TTC549 (cell line): ENCODE results near the gene KCNJ12.
"Not testable (repeated sequence)": the region's sequence is repeated elsewhere in the genome, so short reads cannot be mapped to it uniquely, and the experiment has no call there.

Experiments
- FAIRE-seq: peaks from 2 replicates; lab custom pipeline; 2012; peaks lifted over from hg19 to GRCh38; lab: Jason Lieb, UNC

Gene KCNJ12

GRCh38 chr17:21387616-21388015 is 11.5 kb downstream of the KCNJ12 start:
- no peak for FAIRE-seq

DNA sequence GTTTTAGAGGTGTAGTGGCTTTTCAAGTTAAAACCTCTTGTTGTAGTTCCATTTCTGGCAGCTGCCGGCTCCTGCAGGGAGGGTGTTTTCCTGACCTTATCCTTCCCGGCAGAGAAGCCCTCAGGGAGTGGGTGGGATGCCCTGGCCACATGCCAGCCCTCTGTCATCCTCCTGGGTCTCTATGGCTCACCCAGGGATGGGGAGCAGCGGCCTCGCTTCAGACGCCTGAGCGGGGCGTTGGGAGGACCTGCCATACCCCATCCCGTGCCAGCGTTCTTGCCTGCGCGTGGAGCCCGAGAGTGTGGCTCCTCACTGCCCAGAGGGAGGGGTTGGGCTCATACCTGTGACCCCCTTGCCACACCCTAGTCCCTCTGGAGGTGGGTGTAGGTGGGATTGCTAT is 11.9 kb downstream of the KCNJ12 start:
- FAIRE-seq: no peak

DNA sequence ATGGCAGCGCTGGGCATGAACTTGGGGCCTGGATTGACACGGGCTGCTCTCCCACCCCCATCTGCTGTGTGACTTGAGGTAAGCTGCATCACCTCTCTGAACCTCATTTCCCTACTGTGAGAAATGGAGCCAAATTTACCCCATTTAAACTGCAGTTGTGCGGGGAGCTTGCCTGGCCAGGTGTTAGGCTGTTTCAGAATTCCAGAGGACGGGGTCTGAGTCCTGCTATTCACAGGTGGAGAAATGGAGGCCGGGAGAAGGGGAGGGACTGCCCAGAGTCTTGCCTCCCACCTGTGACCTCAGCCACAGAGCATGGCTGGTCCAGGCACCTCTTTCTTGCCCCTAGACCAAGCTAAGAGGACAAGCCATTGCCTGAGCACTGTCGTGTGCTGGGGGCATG is 12.8 kb downstream of the KCNJ12 start:
- FAIRE-seq: no peak

DNA sequence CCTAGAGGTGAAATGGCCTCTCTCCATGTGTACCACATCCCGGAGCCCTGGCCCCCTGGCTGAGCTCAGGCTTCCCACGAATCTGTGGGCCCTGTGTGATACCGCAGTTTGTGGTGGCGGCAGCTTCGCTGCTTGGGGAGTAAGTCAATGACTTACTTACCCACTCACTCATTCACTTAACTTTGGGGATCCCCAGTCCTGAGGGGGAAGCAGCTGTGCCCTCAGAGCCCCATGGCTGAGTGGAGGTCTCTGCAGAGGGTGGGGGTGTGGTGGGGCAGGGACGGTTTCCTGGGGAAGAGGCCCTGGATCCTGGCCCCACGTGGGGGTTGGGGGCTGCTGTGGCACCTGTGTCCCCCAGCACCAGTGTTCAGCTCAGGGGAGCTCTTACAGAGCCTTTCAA is 13.2 kb downstream of the KCNJ12 start:
- FAIRE-seq: no peak

DNA sequence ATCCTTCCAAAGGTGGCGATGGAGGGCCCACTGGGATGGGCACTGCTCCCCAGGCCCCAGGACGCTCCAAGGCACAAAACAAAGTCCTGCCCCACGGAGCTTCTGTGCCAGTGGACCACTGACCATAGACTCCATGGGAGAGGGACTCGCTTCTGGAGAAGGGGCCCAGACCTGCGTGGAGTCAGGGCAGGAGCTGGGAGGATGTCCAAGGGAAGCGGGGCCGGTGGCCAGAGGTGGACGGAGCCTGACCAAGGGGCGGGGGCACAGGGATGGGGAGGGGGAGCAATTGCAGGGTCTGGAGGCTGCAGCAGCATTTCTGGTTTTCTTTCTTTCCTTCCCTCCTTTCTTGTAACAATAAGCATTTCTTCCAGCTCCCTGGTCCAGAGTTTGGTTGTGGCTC is 14.1 kb downstream of the KCNJ12 start:
- FAIRE-seq: no peak

GRCh38 chr17:21392266-21392665 is 16.1 kb downstream of the KCNJ12 start:
- FAIRE-seq: no peak

- FAIRE-seq: no peak
Measured at GRCh38 chr17:21394265-21394664, 18.1 kb downstream of the KCNJ12 start.

DNA sequence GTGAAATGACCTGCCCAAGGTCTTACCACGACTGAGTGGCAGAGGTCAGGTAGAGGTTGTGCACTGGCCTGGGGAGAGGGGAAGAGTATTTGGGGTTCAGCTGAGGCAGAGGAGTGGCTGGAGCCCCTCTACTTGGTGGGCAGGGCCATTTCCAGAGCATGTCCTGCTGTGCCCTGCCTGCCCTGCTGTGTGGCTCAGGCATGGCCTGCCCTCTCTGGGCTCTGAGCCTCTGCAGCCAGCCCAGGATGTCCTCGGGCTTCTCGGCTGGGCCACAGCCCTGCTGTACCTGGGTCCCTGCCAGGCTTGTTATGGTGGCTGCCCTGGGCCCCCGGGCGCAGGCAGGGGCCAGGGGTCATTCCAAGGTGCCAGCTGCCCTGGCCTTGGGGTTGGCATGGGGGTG is 19.6 kb downstream of the KCNJ12 start:
- FAIRE-seq: no peak

DNA sequence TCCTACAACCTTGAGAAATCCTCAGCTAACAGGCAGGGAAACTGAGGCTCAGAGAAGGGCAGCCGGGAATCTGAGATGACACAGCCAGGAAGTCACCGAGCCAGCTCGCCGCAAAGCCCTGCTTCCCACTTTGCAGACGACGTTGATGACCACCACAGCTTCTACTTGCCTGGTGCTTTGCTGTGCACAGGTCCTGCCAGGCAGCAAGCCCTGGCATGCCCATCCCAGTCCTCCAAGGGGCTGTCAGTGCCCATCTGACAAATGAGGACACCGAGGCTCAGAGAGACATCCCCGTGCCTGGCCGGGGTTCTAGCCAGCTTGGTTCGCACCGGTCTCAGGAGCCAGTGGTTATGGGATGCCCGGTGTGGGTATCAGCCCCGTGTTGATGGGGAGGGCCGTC is 20.1 kb downstream of the KCNJ12 start:
- FAIRE-seq: no peak

- FAIRE-seq: no peak
Measured at GRCh38 chr17:21397341-21398190, 21.4 kb downstream of the KCNJ12 start.

DNA sequence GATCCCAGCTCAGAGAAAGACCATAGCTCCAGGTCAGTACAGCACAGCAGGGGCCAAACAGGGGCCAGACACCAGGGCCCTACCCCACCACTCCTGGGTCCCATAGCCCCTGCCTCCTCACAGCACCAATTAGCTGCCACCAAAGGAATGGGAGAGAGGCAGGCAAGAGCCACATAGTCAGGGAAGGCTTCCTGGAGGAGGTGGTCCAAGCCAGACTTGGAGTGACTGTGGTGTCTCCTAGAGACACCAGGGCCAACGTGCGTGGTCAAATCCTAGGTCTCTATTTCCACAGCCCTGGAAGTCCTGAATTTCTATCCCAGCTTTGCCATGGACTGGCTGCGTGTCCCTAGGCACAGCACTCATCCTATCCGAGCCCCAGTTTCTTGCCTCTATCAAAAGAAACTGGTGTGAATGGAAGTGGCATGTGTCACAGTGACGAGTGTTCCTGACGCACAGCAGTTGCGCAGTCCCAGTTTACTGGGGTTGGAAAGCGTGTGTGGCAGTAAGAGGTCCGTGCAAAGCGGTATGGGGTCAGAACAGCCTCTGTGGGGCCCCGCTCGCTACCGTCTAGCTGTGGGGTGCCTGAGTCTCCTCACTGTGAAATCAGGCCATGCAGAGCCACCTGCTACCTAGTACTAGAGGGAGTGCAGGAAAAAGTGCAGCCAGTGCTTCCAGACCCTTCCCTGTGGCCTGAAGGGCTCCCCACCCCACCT is 23.5 kb downstream of the KCNJ12 start:
- no peak for FAIRE-seq

DNA sequence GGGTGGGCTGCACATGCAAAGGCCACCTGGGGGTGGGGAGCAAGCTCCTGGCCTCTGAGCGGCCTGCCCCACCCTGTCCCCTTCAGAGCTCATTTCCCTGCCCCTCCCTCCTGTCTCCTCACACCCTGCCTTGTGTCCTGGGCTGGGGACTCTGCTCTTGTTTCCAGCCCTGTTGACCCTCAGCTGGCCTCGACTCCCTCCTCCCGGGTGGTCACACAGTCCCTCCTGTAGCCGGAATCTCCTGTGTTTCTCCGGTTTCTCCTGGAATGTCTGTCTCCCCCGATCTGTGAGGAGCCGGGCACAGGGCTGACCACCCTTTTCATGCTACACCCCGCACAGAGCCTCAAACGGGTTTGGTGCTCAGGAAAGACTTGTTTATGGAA is 24.0 kb downstream of the KCNJ12 start:
- not testable (repeated sequence) for FAIRE-seq

- no peak for FAIRE-seq
Measured at GRCh38 chr17:21400816-21401593, 24.8 kb downstream of the KCNJ12 start.

- not testable (repeated sequence) for FAIRE-seq
Measured at GRCh38 chr17:21402166-21402571, 26.0 kb downstream of the KCNJ12 start.

- FAIRE-seq: not testable (repeated sequence)
Measured at GRCh38 chr17:21402926-21403325, 26.8 kb downstream of the KCNJ12 start.

GRCh38 chr17:21404106-21404505 is 27.9 kb downstream of the KCNJ12 start:
- FAIRE-seq: not testable (repeated sequence)

DNA sequence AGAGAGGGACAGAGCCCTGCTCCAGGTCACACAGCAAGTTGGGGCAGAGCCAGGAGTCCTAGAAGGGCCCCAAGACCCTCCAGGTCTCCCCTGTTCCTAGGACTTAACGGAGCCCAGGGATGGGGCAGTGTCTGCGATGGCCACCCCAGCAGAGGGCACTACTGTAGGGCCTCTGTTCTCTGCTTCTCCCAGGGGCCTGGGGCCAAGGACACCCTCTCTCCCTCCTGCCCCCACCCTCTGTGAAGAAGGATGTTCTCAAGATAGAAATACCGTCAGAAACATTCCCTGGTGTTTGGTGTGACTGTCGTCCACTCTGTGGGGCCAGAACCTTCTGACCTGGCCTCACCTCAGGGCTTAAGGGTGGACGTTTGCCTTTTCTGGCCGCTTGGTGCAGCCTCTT is 28.4 kb downstream of the KCNJ12 start:
- not testable (repeated sequence) for FAIRE-seq

DNA sequence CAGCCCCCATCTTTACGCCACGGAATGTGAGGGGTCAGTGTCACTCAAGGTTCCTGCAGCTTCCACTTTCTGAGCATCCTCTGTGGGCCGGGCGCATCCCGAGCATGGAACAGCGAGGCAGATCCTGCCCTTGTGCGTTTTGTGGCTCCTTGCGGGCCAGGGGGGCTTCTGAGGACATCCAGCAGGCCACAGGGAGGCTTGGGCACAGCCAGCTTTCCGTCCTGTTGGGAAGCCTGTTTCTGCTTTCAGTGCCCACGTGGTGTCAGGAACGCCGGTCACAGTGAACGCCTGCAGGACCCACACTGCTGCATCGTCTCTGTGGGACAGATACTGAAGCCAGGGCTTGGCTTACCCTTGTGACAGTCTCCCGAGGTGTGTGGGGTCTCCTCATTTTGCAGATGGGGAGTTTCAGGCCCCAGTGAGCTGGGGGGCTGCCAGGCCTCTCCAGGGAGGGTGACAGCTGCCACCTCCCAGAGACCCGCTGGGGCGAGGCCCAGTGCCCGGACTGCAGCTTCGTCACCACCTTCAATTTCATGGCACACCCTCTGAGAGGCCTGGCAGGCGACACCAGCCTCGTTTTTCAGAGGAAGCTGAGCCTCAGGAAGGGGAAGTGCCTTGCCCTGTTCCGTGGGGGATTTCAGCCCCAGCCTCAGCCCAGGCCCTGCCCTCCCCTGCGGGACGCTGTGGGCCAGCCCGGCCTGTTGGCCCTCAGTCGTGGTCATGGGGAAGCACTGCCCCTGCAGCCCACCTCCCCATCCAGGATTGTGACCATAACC is 29.0 kb downstream of the KCNJ12 start:
- FAIRE-seq: not testable (repeated sequence)

DNA sequence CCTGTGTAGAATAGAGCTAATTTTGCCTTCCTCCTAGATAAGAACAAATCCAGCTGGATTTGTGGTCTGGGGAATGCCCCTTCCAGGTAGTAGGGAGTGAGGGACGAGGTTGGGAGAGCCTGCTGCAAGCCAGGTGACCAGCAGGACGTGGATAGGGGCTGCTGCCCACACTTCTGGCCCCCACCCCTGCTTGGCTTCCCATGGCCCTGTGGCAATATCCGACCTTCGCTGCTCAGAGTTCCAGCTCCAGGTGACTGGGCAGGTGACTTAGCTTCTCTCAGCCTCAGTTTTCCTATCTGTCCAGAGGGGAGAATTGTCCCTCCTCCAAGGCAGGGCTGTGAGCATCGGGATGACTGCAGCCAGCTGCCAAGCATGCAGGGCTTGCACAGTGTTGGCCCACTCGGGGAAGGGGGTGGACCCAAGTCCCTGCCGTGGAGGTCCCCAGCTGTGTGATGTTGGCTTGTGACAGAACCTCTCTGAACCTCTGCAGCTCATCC is 29.8 kb downstream of the KCNJ12 start:
- not testable (repeated sequence) for FAIRE-seq

GRCh38 chr17:21406616-21407404 is 30.7 kb downstream of the KCNJ12 start:
- FAIRE-seq: not testable (repeated sequence)

DNA sequence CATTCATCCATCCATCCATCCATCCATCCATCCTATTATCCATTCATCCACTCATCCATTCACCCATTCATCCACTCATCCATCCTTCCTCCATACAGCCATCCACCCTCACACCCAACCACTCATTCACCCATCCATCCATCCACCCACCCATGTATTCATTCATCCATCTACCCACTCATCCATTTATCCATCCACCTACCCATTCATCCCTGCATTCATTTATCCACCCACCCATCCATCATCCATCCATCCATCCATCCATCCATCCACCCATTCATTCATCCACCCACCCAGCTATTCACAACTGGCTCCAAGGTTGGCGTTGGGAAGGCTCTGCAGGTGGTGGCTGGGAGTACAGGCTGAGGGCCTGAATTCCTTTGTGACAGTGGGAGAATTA is 31.6 kb downstream of the KCNJ12 start:
- FAIRE-seq: not testable (repeated sequence)
